ENCODE measurements around the gene AEBP1. TPM values are rescaled to one million over a fixed set of nuclear protein-coding genes. Genes with fewer than 3 reads are reported as not detected.

Gene AEBP1
- total RNA-seq, 1 experiment from 2014 or later, result 50.8 TPM

- CTCF ChIA-PET, result interaction anchor here (0.6 to 1.3 kb wide), 2 partner anchors 13 to 233 kb away, joined by 3 read pairs; no protein-coding TSS in a partner anchor
- POLR2A ChIA-PET, result no interaction called here
- H3K4me1 Mint-ChIP-seq, result peaks cover 10% of the 10 kb centered on the region
Measured at GRCh38 chr7:44109991-44110390, 5.8 kb downstream of the AEBP1 start.

GRCh38 chr7:44110719-44111635, 6.8 kb downstream of the AEBP1 start:
- H3K27ac Mint-ChIP-seq, result no peak overlapping the region
- H3K4me3 Mint-ChIP-seq, result no peak overlapping the region
- DNase-seq (ENCODE audit: low spot score) (no peak), ATAC-seq (no peak)
- H3K4me1 Mint-ChIP-seq, result peaks cover 2% of the 10 kb centered on the region; the same call in 1 of the 2 replicates
- H3K27me3 Mint-ChIP-seq (ENCODE audit: low read depth), result no peaks in the 10 kb centered on the region
- peaks cover 19% of the 10 kb centered on the region for H3K36me3 Mint-ChIP-seq
- H3K9me3 Mint-ChIP-seq, result no peaks in the 10 kb centered on the region
- no peak for TF ChIP-seq ZNF512 (CRISPR knock-in tag; IDR thresholded peaks at IDR 0.05; ENCODE audit: borderline replicate concordance)
- CTCF ChIA-PET, result interaction anchor here (0.6 to 2.0 kb wide), 3 partner anchors 12 to 232 kb away, joined by 3 to 13 read pairs (median 3); partner anchors contain the start of gene POLD2
- POLR2A ChIA-PET, result interaction anchor here (1.5 kb wide), 1 partner anchor 45 kb away, joined by 3 read pairs; no protein-coding TSS in a partner anchor

More at GRCh38 chr7:44109991-44110390, 5.8 kb downstream of the AEBP1 start:
- TF ChIP-seq MXD4 (CRISPR knock-in tag; IDR thresholded peaks at IDR 0.05; ENCODE audit: borderline replicate concordance) (no peak), PRRX2 (CRISPR knock-in tag; IDR thresholded peaks at IDR 0.05) (no peak), STAT6 (CRISPR knock-in tag; conservative IDR thresholded peaks at IDR 0.05; ENCODE audit: low read depth) (no peak), ERG (CRISPR knock-in tag; IDR thresholded peaks at IDR 0.05) (no peak), ATF3 (CRISPR knock-in tag; conservative IDR thresholded peaks at IDR 0.05) (no peak), ZNF219 (CRISPR knock-in tag; IDR thresholded peaks at IDR 0.05; ENCODE audit: borderline replicate concordance) (no peak), ETV6 (CRISPR knock-in tag; IDR thresholded peaks at IDR 0.05) (no peak), GABPB1 (CRISPR knock-in tag; IDR thresholded peaks at IDR 0.05) (no peak), TEAD4 (CRISPR knock-in tag; IDR thresholded peaks at IDR 0.05) (no peak), NFE2L1 (CRISPR knock-in tag; IDR thresholded peaks at IDR 0.05) (no peak), ZNF396 (CRISPR knock-in tag; IDR thresholded peaks at IDR 0.05; ENCODE audit: borderline replicate concordance) (no peak), USF2 (CRISPR knock-in tag; IDR thresholded peaks at IDR 0.05) (no peak), GRHL2 (CRISPR knock-in tag; IDR thresholded peaks at IDR 0.05; ENCODE audit: insufficient replicate concordance, severe bottlenecking) (no peak), ZBTB43 (CRISPR knock-in tag; IDR thresholded peaks at IDR 0.05) (no peak)
- Mint-ChIP-seq H3K36me3 (peaks cover 13% of the 10 kb centered on the region), H3K9me3 (no peaks in the 10 kb centered on the region), H3K27ac (no peak overlapping the region), H3K4me3 (no peak overlapping the region), H3K27me3 (ENCODE audit: low read depth) (peaks cover 7% of the 10 kb centered on the region; the same call in 1 of the 2 replicates)
- no peak for DNase-seq (ENCODE audit: low spot score)
- no peak for ATAC-seq

All from WTC11 (cell line).